GM21526 (cell line): ENCODE measurements around the gene CCNYL1.
A peak's percentile ranks its signal among the peaks of the same experiment; 100 is the strongest.
"Not testable (repeated sequence)": the region's sequence is repeated elsewhere in the genome, so short reads cannot be mapped to it uniquely, and the experiment has no call there.

Source experiments
- ATAC-seq: cut with Tn5 transposase; IDR thresholded peaks from one replicate; pipeline ENCODE4 v1.9.1; 2021; ENCODE audit warnings: moderate library complexity; ENCODE audit not compliant: unreplicated experiment, low FRiP score

The CCNYL1 gene

DNA sequence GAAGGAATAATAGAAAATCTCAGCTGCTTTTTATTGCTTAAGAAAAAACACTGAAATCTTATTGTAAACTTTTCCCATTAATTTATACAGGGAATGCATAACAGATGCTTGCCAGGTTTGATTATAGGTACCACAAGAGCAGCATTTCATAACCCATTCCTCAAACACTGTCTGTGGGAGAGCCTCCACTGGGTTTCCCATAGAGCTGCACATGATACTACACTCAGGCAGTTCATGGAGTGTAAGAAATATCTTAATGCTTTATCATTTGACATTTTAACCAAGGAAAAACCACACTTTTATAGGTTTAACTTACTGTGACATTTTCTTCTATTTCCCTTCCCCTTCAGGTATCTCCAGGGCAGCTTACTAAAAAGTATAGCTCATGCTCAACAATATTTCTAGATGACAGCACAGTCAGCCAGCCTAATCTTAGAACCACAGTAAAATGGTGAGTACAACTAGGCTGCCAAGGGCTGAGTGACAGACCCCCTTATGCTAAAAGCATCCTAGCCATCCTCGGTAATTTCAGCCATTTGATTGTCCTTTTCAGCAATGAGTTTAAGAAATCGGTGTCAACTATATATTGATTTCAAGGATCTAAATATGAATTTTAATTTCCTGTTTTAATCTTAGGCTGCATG, 22.3 kb downstream of the CCNYL1 start:
- no peak for ATAC-seq

DNA sequence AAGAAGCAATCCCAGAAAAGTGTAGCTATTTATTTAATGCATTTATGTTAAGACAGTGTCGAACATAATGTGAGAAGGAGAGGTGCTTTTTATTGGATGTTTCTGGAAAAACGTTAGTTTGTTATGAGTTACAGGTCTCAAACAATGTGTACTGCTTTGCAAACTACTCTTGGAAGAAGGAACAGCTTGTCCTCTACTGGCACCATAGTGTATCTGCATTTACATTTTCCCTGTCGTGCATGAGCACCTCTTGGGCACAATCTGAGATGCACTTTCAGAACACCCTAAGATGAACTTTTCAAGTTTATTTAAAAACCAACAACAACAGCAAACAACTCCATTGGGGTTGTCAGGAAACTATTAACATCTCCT, 22.8 kb downstream of the CCNYL1 start:
- no peak for ATAC-seq

- ATAC-seq: no peak
Observed at GRCh38 chr2:207734636-207735512, 23.4 kb downstream of the CCNYL1 start.

- ATAC-seq: not testable (repeated sequence)
Observed at GRCh38 chr2:207735513-207735859, 24.0 kb downstream of the CCNYL1 start.

GRCh38 chr2:207743514-207743913, 32.1 kb downstream of the CCNYL1 start:
- ATAC-seq: no peak

- ATAC-seq: no peak
Observed at GRCh38 chr2:207744050-207744449, 32.6 kb downstream of the CCNYL1 start.

DNA sequence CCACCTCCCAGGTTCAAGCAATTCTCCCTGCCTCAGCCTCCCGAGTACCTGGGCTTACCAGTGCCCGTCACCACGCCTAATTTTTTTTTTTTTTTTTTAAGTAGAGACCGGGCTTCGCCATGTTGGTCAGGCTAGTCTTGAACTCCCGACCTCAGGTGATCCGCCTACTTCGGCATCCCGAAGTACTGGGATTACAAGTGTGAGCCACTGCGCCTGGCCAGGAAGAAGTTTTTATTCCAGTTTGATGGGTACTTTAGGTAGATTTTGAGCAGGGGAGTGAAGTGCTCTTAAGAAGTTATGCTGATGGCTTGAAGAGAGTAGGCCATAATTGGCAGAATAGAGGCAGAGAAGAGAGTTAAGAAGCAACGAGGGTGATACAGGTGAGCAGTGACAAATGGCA, 33.0 kb downstream of the CCNYL1 start:
- ATAC-seq: no peak

DNA sequence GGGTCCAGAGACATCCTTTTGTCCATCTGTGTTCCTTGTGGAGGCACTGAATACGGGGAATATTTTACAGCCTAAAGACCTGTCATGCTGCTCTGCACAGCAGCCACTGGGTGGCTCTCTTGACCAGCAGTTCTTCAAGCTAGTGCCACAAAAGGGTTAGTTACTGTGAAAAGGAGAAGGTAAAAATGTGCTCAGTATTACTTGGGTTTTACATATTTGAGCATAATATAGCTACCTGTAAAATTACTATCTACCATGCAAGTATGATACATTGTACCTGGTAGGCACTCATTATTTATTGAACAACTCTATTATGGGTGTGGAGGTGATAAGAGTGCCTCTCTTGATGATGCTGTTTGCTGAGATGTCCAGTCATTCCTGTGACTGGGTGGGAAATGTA, 34.7 kb downstream of the CCNYL1 start:
- ATAC-seq: peak; percentile 86

DNA sequence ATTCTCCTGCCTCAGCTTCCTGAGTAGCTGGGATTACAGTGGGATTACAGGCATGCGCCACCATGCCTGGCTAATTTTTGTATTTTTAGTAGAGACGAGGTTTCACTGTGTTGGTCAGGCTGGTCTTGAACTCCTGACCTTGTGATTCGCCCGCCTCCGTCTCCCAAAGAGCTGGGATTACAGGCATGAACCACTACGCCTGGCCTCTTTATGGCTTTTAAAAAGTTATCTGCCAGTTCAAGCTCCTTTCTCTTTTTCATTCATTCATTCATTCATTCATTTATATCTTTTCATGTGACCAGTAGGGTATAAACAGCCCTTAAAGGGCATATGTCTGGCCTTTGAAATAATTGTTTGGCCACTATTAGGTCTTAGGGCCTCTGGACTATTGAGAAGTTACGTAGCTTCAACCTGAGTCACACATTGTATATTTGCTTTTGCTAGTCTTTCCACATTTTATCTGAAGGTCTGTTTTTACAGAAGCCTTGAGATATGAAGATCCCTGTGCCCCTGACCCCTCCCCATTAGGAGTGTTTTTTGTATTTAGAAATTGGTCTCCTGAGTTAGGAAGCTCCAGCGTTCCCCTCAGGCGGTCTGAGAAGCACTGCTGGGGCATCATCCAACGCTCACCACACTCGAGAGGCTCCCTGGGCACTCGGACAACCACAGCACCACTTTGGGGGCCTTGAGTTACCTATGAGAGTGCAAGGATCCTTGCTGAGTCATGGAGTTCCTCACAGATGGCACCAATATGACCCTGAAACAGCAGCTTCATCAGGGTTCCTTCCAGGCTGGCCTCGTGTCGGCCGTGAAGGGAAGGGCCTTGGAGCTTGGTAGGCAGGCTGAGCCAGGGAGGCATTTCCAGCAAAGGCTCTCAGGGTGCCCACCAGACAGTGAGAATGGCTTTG, 36.5 kb downstream of the CCNYL1 start:
- ATAC-seq: no peak

GRCh38 chr2:207748993-207749392, 37.6 kb downstream of the CCNYL1 start:
- no peak for ATAC-seq

- ATAC-seq: no peak
Observed at GRCh38 chr2:207749873-207750272, 38.4 kb downstream of the CCNYL1 start.

GRCh38 chr2:207750345-207750744, 38.9 kb downstream of the CCNYL1 start:
- no peak for ATAC-seq

- no peak for ATAC-seq
Observed at GRCh38 chr2:207750876-207751275, 39.4 kb downstream of the CCNYL1 start.

DNA sequence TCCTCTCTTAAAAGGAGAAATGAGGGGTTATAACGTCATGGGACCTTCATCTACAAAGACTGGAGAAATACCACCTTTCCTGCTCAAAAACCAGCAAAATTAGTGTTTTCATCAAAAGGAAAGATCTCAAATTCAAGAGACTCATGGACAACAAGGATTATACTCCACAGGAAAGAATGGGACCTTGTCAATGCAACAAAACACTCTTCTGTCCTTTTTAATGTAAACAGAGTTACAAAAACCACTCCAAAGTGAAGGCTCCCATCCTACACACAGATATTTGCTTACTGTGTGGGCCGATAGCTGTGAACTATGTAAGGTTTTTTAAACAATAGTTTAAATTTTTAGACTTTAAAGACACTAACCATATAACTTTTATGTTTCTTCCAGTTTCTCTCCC, 42.2 kb downstream of the CCNYL1 start:
- ATAC-seq: not testable (repeated sequence)

DNA sequence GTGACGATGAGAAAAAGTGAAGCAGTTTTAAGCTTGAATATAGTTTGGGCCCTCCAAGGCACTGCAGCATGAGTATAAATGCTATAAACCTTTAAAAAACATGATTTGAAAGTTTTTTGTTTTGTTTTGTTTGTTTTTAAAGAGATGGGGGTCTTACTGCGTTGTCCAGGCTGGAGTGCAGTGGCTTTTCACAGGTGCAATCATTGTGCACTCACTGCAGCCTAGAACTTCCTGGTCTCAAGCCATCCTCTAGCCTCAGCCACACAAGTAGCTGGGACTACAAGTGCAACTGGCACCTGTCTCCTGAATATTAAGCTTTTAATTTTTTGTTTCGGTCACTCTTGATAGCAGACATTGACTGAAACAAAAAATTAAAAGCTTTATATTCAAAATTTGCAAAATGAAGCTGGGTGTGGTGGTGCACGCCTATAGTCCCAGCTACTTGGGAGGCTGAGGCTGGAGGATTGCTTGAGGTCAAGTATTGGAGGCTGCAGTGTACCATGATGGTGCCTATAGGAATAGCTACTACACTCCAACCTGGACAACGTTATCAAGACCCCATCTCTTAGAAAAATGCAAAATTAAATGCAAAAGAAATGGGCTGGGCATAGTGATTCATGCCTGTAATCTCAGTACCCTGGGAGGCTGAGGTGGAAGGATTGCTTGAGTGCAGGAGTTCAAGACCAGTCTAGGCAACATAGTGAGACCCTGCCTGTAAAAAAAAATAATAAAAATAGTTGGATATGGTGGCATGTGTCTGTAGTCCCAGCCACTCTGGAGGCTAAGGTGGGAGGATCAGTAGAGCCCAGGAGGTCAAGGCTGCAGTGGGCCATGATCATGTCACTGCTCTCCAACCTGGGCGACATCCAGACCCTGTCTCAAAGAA, 43.3 kb downstream of the CCNYL1 start:
- ATAC-seq: no peak

DNA sequence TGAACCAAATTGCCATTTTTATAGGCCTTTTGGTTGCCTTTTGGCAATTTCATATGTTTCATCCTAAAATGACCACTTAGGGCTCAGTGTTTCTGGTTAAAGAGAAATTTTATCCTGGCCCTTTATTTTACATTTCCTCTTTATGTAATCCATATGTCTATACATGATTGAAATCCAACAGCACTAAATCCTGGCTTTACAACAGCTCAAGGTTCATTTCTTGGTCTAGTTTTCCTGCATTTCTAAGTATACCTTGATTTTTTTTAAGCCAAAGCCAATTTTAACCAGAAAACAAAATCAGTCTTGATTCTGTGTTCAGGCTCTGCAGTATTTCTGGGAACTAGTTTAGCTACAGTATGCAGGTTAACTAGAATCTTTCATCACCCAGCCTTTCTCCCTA, 46.6 kb downstream of the CCNYL1 start:
- no peak for ATAC-seq

DNA sequence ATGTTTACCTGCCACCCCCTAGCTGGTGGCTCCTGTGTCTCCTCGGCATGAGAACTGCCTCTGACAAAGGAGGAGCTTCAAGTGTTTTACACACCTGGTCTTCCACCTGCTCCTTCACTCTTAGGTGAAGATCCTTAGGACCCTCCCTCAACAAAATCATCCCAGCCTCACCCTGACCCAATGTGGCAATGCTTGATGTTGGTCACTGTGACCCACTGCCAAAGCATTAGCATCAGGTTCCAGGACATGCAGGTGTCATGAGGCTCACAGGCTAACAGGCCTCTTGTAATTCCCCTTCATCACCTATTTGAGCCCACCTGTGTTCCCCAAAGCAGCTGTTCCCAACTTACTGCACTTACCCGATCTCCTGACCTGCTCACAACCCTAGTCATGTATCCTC, 48.5 kb downstream of the CCNYL1 start:
- no peak for ATAC-seq

GRCh38 chr2:207760453-207760852, 49.0 kb downstream of the CCNYL1 start:
- ATAC-seq: no peak

GRCh38 chr2:207761426-207761825, 50.0 kb downstream of the CCNYL1 start:
- ATAC-seq: not testable (repeated sequence)

- no peak for ATAC-seq
Observed at GRCh38 chr2:207762146-207762545, 50.7 kb downstream of the CCNYL1 start.
